Cardiac muscle cell (in vitro differentiated cells and primary cell): ENCODE results near the gene BPI. TPM values are rescaled to one million over a fixed set of nuclear protein-coding genes. Genes with fewer than 3 reads are reported as not detected.

Source experiments
- DNase-seq, 2 donors: peaks; one replicate each; pipeline versions ENCODE4 v3.0.0 to v3.0.0-alpha.2; 2010 to 2017; ENCODE audit warnings: low read depth in 1 of 2, low spot score in 1 of 2
- H3K27ac ChIP-seq: fragments of 200-600 bp; sonication (generic); 2 replicates; pipeline ENCODE4 v1.5.1; 2016
- H3K27me3 ChIP-seq: fragments of 200-600 bp; sonication (generic); 2 replicates; pipeline ENCODE4 v1.6.0; 2016; ENCODE audit warnings: control low read depth
- H3K36me3 ChIP-seq: fragments of 200-600 bp; sonication (generic); 2 replicates; pipeline ENCODE4 v1.5.1; 2016; ENCODE audit warnings: control low read depth
- H3K4me1 ChIP-seq: fragments of 200-600 bp; sonication (generic); 2 replicates; pipeline ENCODE4 v1.8.1; 2017; ENCODE audit warnings: low read depth, mild to moderate bottlenecking, mixed run types
- H3K4me3 ChIP-seq: fragments of 200-600 bp; sonication (generic); 2 replicates; pipeline ENCODE4 v1.5.1; 2016; ENCODE audit warnings: mild to moderate bottlenecking
- H3K9me3 ChIP-seq: fragments of 200-600 bp; sonication (generic); 2 replicates; pipeline ENCODE4 v1.5.1; 2017; ENCODE audit warnings: low read depth, mild to moderate bottlenecking, control low read depth
- CTCF ChIP-seq: IDR thresholded peaks from 2 replicates; pipeline ENCODE4 v1.5.1; 2012; ENCODE audit warnings: low read depth, mild to moderate bottlenecking, low read length
- polyA plus RNA-seq: library from polyadenylated mRNA; unstranded; fragments of >200 nt; fragmentation: Nextera tagmentation; extraction: Ambion mirVana; gene quantifications from 2 replicates; pipeline ENCODE4 v1.2.1, GENCODE V29; 2016
- total RNA-seq: library from RNA; depleted of rRNA; stranded (reverse); fragments of >200 nt; gene quantifications from 2 replicates; pipeline ENCODE4 v1.2.3, GENCODE V29; 2016

Gene BPI
- total and polyA plus RNA-seq, 2 experiments from 2014 or later, result not detected

GRCh38 chr20:38320221-38320620, 16.3 kb downstream of the BPI start:
- Histone ChIP-seq H3K9me3 (no peaks in the 10 kb centered on the region), H3K4me3 (no peak overlapping the region), H3K36me3 (no peaks in the 10 kb centered on the region), H3K27me3 (no peaks in the 10 kb centered on the region), H3K27ac (no peak overlapping the region), H3K4me1 (no peaks in the 10 kb centered on the region)
- peak in 1 of 2 donors; percentile 45 for DNase-seq
- no peak for TF ChIP-seq CTCF

GRCh38 chr20:38321959-38322598, 18.1 kb downstream of the BPI start:
- no peaks in the 10 kb centered on the region for H3K27me3 ChIP-seq
- DNase-seq, result peak; percentile 70 to 81

GRCh38 chr20:38324159-38324558, 20.2 kb downstream of the BPI start:
- no peak for DNase-seq
- Histone ChIP-seq H3K4me1 (no peaks in the 10 kb centered on the region), H3K9me3 (no peaks in the 10 kb centered on the region), H3K36me3 (no peaks in the 10 kb centered on the region), H3K27ac (no peak overlapping the region), H3K27me3 (no peaks in the 10 kb centered on the region), H3K4me3 (no peak overlapping the region)
- no peak for TF ChIP-seq CTCF

More at GRCh38 chr20:38321959-38322598, 18.1 kb downstream of the BPI start:
- H3K9me3 ChIP-seq, result no peaks in the 10 kb centered on the region
- H3K4me1 ChIP-seq, result no peaks in the 10 kb centered on the region
- no peak overlapping the region for H3K4me3 ChIP-seq
- TF ChIP-seq CTCF, result peak; percentile 75
- no peak overlapping the region for H3K27ac ChIP-seq
- no peaks in the 10 kb centered on the region for H3K36me3 ChIP-seq

GRCh38 chr20:38325167-38325566, 21.2 kb downstream of the BPI start:
- H3K27ac ChIP-seq, result no peak overlapping the region
- no peaks in the 10 kb centered on the region for H3K27me3 ChIP-seq
- TF ChIP-seq CTCF, result no peak
- no peak for DNase-seq
- no peaks in the 10 kb centered on the region for H3K4me1 ChIP-seq
- no peaks in the 10 kb centered on the region for H3K9me3 ChIP-seq
- no peaks in the 10 kb centered on the region for H3K36me3 ChIP-seq
- H3K4me3 ChIP-seq, result no peak overlapping the region

GRCh38 chr20:38325905-38326304, 21.9 kb downstream of the BPI start:
- Histone ChIP-seq H3K9me3 (no peaks in the 10 kb centered on the region), H3K36me3 (no peaks in the 10 kb centered on the region), H3K4me3 (no peak overlapping the region), H3K4me1 (no peaks in the 10 kb centered on the region), H3K27me3 (no peaks in the 10 kb centered on the region), H3K27ac (no peak overlapping the region)
- DNase-seq, result no peak
- TF ChIP-seq CTCF, result no peak
